Stimulated activated CD8-positive, alpha-beta memory T cell treated with anti-CD3 and anti-CD28 coated beads, Interleukin-12 subunit alpha, Interleukin-12 subunit beta, amount 100 ng/mL, for 24 hours (primary cell): ENCODE measurements around the gene ST7.

Source experiments
- DNase-seq: peaks from one replicate; pipeline ENCODE4 v3.0.0-alpha.2; 2020; ENCODE audit errors: extremely low read depth

ST7 gene

GRCh38 chr7:116979430-116979829, 26.1 kb downstream of the ST7 start:
- DNase-seq, result no peak

- no peak for DNase-seq
Measured at GRCh38 chr7:116980354-116980753, 27.1 kb downstream of the ST7 start.

GRCh38 chr7:116981939-116982338, 28.6 kb downstream of the ST7 start:
- DNase-seq, result no peak

- DNase-seq, result no peak
Measured at GRCh38 chr7:116984511-116984910, 31.2 kb downstream of the ST7 start.

- DNase-seq, result no peak
Measured at GRCh38 chr7:116984917-116985316, 31.6 kb downstream of the ST7 start.

GRCh38 chr7:116985575-116985974, 32.3 kb downstream of the ST7 start:
- DNase-seq, result no peak

GRCh38 chr7:116986611-116987565, 33.6 kb downstream of the ST7 start:
- no peak for DNase-seq

- no peak for DNase-seq
Measured at GRCh38 chr7:116988363-116988989, 35.2 kb downstream of the ST7 start.

GRCh38 chr7:116990056-116990455, 36.8 kb downstream of the ST7 start:
- no peak for DNase-seq

GRCh38 chr7:116991233-116991632, 37.9 kb downstream of the ST7 start:
- no peak for DNase-seq

- no peak for DNase-seq
Measured at GRCh38 chr7:116994611-116995010, 41.3 kb downstream of the ST7 start.

GRCh38 chr7:116997972-116998371, 44.7 kb downstream of the ST7 start:
- no peak for DNase-seq

- no peak for DNase-seq
Measured at GRCh38 chr7:116998567-116999175, 45.4 kb downstream of the ST7 start.

- DNase-seq, result no peak
Measured at GRCh38 chr7:116999311-116999710, 46.0 kb downstream of the ST7 start.

- DNase-seq, result no peak
Measured at GRCh38 chr7:117001283-117001682, 48.0 kb downstream of the ST7 start.

- DNase-seq, result no peak
Measured at GRCh38 chr7:117004899-117005298, 51.6 kb downstream of the ST7 start.

GRCh38 chr7:117005449-117005848, 52.1 kb downstream of the ST7 start:
- no peak for DNase-seq

- DNase-seq, result no peak
Measured at GRCh38 chr7:117006907-117007684, 53.8 kb downstream of the ST7 start.

- DNase-seq, result no peak
Measured at GRCh38 chr7:117008118-117008885, 55.0 kb downstream of the ST7 start.

- DNase-seq, result no peak
Measured at GRCh38 chr7:117008886-117009531, 55.7 kb downstream of the ST7 start.
